Renal pelvis (tissue), 12 donors: Measurements from ENCODE around the gene MLANA. TPM values are rescaled to one million over a fixed set of nuclear protein-coding genes. Genes with fewer than 3 reads are reported as not detected.

Experiments
- DNase-seq: peaks from one replicate; pipeline ENCODE4 v3.0.0-alpha.2; 2013
- long read RNA-seq, 16 experiments: transcript quantifications; one replicate each; lab custom pipeline, GENCODE V29; 2026
- polyA plus RNA-seq, 3 donors: library from polyadenylated mRNA; unstranded; fragments of 120-200 nt; gene quantifications; one replicate each; pipeline ENCODE4 v1.2.1, GENCODE V29; 2013; ENCODE audit not compliant: insufficient read length in 3 of 3

Gene MLANA
- polyA plus RNA-seq, result 1 to 10 TPM in 2 of 3 donors, under 1 TPM in 1; 0.93 to 1.6 (median 1.1) TPM
- long read RNA-seq, donor 1, result 0 reads
- long read RNA-seq, donor 2, result 0 reads
- long read RNA-seq, donor 3, partial matches to known transcripts, result 64 of 64 reads
- long read RNA-seq, donor 3, other reads (novel, unspliced or antisense), result 0 of 64 reads
- long read RNA-seq, donor 4, result 0 reads
- long read RNA-seq, donor 5, result 0 reads
- long read RNA-seq, donor 6, result 0 reads
- long read RNA-seq, donor 7, result 0 reads
- long read RNA-seq, donor 8, result 0 reads
- long read RNA-seq, donor 9, result 0 reads
- long read RNA-seq, donor 10, result 0 reads
- long read RNA-seq, donor 11, result 0 reads
- long read RNA-seq, donor 12, partial matches to known transcripts, result 32 of 32 reads
- long read RNA-seq, donor 12, other reads (novel, unspliced or antisense), result 0 of 32 reads
- long read RNA-seq, donor 13, result 0 reads
- long read RNA-seq, donor 14, result 0 reads
- long read RNA-seq, donor 15, result 0 reads
- long read RNA-seq, donor 16, result 0 reads

DNA sequence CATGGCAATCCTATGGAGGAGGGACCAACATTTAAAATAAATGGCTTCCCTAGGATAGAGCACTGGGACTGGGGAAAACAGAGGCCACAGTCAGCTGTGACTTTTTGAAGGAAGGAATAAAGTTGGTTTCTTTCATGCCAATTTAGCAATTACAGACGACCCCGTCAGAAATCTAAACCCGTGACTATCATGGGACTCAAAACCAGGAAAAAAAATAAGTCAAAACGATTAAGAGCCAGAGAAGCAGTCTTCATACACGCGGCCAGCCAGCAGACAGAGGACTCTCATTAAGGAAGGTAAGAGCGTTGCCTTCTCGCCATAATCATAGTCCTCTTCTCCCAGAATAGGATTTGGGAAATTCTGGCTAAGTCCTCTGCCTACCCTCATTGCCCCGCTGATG lies at the start of gene MLANA:
Gene MLANA (plus strand): TSS at position 249 of the 400 bp plus-strand sequence. CDS start 1,586 bp downstream, outside the sequence.
- no peak for DNase-seq

DNA sequence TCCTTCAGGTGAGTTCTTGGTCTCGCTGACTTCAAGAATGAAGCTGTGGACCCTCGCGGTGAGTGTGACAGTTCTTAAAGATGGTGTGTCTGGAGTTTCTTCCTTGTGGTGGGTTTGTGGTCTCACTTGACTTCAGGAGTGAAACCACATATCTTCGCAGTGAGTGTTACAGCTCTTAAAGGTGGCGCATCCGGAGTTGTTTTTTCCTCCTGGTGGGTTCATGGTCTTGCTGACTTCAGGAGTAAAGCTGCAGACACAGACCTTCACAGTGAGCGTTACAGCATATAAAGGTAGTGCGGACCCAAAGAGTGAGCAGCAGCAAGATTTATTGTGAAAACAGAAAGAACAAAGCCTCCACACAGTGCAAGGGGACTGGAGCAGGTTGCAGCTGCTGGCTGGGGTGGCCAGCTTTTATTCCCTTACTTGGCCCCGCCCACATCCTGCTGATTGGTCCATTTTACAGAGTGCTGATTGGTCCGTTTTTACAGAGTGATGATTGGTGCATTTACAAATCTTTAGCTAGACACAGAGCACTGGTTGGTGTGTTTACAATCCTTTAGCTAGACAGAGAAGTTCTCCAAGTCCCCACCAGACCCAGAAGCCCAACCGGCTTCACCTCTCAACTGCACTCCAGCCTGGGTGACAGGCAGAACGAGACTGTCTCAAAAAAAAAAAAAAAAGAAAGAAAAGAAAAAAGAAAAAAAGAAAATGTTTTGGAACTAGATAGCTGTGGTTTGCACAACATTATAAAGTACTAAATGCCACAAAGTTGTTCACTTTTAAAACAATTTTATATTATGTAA lies 48.7 kb upstream of the MLANA start:
- no peak for DNase-seq

- no peak for DNase-seq
Measured at GRCh38 chr9:5842929-5843793, 47.5 kb upstream of the MLANA start.

GRCh38 chr9:5843794-5844471 lies 46.8 kb upstream of the MLANA start:
- peak; percentile 86 for DNase-seq

DNA sequence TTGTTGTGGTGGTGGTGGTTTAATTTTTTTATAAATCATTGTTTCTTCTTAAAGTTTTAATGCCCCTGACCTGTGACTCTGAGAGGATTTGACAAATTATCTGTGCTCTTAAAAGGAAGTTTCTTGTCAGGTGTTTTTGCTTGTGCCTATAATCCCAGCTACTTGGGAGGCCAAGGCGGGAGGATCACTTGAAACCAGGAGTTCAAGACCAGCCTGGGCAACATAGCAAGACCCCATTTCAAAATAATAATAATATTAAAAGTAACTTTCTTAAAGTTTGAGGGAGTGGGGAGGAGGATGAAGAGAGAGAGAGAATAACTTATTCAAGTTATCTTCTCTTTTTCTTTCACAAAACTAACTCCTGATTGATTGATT lies 45.5 kb upstream of the MLANA start:
- no peak for DNase-seq

DNA sequence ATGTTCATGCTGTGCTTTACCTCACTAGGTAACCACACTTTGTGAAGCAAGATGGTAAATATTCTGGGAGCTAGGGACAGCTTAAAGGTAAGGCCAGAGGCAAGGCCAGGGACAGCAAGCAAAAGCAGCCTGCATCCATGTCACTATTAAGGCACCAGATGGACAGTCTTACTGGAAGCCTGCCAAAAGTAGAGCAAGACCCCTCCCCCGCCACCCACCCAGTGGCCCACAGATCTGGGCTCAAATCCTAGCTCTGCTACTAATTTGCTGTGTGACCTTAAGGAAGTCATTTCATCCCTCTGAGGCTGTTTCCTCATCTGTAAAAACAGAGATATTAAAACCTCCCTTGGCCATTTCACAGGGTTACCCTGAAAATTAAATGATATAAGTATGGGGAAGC lies 44.6 kb upstream of the MLANA start:
- DNase-seq, result no peak

DNA sequence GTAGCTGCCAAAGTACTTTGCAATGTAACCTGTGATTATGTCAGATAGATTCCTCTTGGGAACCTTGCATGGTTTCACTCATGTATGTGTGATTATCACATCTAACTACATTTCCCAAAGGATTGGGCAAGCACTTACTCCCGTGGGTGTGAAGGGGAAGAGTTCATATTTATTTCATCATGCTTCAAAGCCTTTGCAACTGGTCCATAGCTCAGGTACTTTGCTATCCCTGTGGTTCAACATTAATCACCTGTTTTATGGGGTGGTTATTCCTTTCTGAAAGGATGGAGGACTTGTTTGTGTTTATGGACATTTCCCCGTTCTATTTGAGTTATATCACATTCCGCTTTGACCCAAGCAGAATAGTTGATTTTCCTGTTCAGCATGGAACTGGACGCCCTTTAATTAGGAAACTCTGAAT lies 44.2 kb upstream of the MLANA start:
- DNase-seq, result no peak

GRCh38 chr9:5848372-5848882 lies 42.3 kb upstream of the MLANA start:
- DNase-seq, result no peak

DNA sequence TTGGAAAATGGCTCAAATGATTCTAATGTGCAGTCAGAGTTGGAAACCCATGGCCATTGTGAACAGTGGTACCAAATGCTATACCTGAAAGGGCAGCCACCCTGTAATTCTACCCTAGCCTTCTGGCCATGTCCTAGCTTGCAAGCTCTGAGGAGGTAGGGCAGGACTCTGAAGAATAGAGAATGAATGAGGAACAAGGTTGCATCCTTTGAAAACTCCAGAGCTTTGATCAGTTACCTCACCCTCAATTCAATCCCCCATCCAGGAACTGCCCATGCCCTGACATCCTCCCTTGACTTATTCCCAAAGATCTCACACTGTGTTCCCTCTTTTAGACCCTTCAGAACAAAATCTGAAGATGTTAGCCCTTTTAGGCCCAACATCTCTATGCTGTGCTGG lies 40.0 kb upstream of the MLANA start:
- no peak for DNase-seq

- DNase-seq, result no peak
Measured at GRCh38 chr9:5851445-5851844, 39.2 kb upstream of the MLANA start.

DNA sequence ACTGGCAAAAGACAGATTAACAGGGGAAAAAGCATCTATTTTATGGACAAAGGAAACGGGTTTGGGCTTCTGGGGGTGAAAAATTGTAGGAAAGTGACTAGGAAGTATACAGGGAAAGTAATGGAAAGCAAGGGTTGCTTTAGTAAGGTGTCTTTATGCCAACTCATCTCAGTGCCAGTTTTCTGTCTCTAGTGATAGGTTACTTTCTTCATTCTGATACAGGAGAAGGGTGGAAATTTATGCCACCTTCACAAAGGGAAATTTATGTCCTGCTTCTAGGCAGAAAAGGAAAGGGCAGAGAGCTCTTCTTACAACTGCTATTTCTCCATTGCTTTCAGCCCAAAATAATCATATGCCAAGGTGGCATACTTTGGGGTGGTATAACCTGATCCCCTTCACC lies 37.7 kb upstream of the MLANA start:
- DNase-seq, result no peak

DNA sequence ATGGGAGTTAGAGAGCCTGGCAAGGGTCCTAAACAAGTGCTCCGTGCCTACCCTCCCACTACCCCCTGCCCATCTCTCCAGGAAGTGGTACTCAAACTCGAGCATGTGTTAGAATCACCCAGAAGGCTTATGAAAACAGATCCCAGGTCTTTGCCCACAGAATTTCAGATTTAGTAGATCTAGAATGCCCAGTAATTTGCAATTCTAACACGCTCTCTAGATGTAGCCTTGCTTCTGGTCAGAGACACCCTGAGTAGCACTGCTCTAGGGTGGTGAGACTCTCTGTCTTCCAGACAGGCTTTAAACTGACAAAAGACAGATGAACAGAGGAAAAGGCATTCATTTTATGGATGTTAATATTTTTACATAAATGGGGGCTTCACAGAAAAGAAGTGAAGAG lies 37.1 kb upstream of the MLANA start:
- DNase-seq, result no peak

GRCh38 chr9:5854063-5854790 lies 36.5 kb upstream of the MLANA start:
- no peak for DNase-seq

GRCh38 chr9:5857928-5858327 lies 32.8 kb upstream of the MLANA start:
- no peak for DNase-seq

- no peak for DNase-seq
Measured at GRCh38 chr9:5858833-5859232, 31.9 kb upstream of the MLANA start.

- DNase-seq, result no peak
Measured at GRCh38 chr9:5863092-5863746, 27.5 kb upstream of the MLANA start.

GRCh38 chr9:5864446-5864845 lies 26.2 kb upstream of the MLANA start:
- no peak for DNase-seq

DNA sequence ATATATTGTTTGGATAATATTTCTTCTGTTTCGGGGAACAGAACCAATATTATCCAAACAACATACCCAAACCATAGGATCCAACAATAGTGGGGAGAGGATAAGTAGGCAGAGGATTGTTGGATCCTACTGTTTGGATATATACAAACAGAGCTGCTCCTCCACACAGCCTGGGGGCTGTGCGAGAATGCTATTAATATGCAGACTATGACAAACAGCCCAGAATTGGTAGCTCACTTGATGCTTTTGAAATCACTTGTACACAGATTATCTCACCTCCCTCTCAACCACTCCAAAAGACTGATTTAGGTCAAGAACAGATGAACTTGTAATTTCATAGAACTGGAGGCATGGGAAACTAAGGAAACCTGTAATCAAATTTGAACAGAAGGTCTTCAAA lies 24.4 kb upstream of the MLANA start:
- no peak for DNase-seq

GRCh38 chr9:5866685-5867084 lies 24.0 kb upstream of the MLANA start:
- DNase-seq, result no peak

GRCh38 chr9:5868235-5868634 lies 22.5 kb upstream of the MLANA start:
- DNase-seq, result no peak
